H9 (cell line): ENCODE data around the gene TRIL. TPM values are rescaled to one million over a fixed set of nuclear protein-coding genes. Genes with fewer than 3 reads are reported as not detected.

Source experiments
- DNase-seq: peaks from one replicate; pipeline ENCODE4 v3.0.0-alpha.2; 2017
- H2AFZ ChIP-seq: one replicate; pipeline ENCODE4 v1.6.1; 2013; ENCODE audit warnings: mild to moderate bottlenecking, low read length, control low read depth, moderate library complexity
- H2AK5ac ChIP-seq: 2 replicates; pipeline ENCODE4 v1.6.1; 2013; ENCODE audit warnings: low read length, control low read depth, mixed read lengths; ENCODE audit not compliant: insufficient read length
- H2BK120ac ChIP-seq: one replicate; pipeline ENCODE4 v1.6.1; 2013; ENCODE audit warnings: low read depth, mild to moderate bottlenecking, low read length, control low read depth, inconsistent platforms; ENCODE audit not compliant: poor library complexity, severe bottlenecking
- H2BK12ac ChIP-seq: 2 replicates; pipeline ENCODE4 v1.6.1; 2013; ENCODE audit warnings: low read length, control low read depth, mixed read lengths, low read depth; ENCODE audit not compliant: insufficient read length
- H2BK15ac ChIP-seq: 2 replicates; pipeline ENCODE4 v1.6.1; 2013; ENCODE audit warnings: low read depth, low read length, control low read depth
- H2BK20ac ChIP-seq: one replicate; pipeline ENCODE4 v1.6.1; 2013; ENCODE audit warnings: low read depth, mild to moderate bottlenecking, low read length, control low read depth, inconsistent platforms; ENCODE audit not compliant: poor library complexity, severe bottlenecking
- H2BK5ac ChIP-seq: 2 replicates; pipeline ENCODE4 v1.6.1; 2013; ENCODE audit warnings: low read length, control low read depth, mixed read lengths; ENCODE audit not compliant: insufficient read length
- H3K14ac ChIP-seq: 2 replicates; pipeline ENCODE4 v1.6.1; 2013; ENCODE audit warnings: low read length, control low read depth; ENCODE audit not compliant: insufficient read depth
- H3K18ac ChIP-seq: 2 replicates; pipeline ENCODE4 v1.6.1; 2013; ENCODE audit warnings: low read depth, mild to moderate bottlenecking, mixed read lengths, low read length, control low read depth; ENCODE audit not compliant: insufficient read length
- H3K23ac ChIP-seq: 2 replicates; pipeline ENCODE4 v1.6.1; 2013; ENCODE audit warnings: low read length, control low read depth, mixed read lengths, low read depth; ENCODE audit not compliant: insufficient read length
- H3K23me2 ChIP-seq: 2 replicates; pipeline ENCODE4 v1.6.1; 2013; ENCODE audit warnings: low read depth, mild to moderate bottlenecking, mixed read lengths, low read length, control low read depth; ENCODE audit not compliant: insufficient read length, poor library complexity, severe bottlenecking
- H3K27ac ChIP-seq: 2 replicates; pipeline ENCODE4 v1.5.1; 2013; ENCODE audit warnings: low read length, control low read depth, mixed read lengths, low read depth; ENCODE audit not compliant: insufficient read length
- H3K27me3 ChIP-seq: 2 replicates; pipeline ENCODE4 v1.6.1; 2013; ENCODE audit warnings: low read length, control low read depth, inconsistent platforms; ENCODE audit not compliant: insufficient read depth
- H3K4ac ChIP-seq: 2 replicates; pipeline ENCODE4 v1.6.1; 2013; ENCODE audit warnings: low read depth, mild to moderate bottlenecking, control low read depth, inconsistent platforms, low read length, moderate library complexity
- H3K4me1 ChIP-seq: 2 replicates; pipeline ENCODE4 v1.6.1; 2013; ENCODE audit warnings: low read length, control low read depth, inconsistent platforms; ENCODE audit not compliant: insufficient read depth
- H3K4me2 ChIP-seq: 2 replicates; pipeline ENCODE4 v1.6.1; 2013; ENCODE audit warnings: low read length, control low read depth, mixed read lengths; ENCODE audit not compliant: insufficient read length, insufficient read depth
- H3K56ac ChIP-seq: 2 replicates; pipeline ENCODE4 v1.6.1; 2013; ENCODE audit warnings: low read depth, mild to moderate bottlenecking, mixed read lengths, low read length, control low read depth; ENCODE audit not compliant: insufficient read length
- H3K79me1 ChIP-seq: 2 replicates; pipeline ENCODE4 v1.6.1; 2013; ENCODE audit warnings: low read depth, mild to moderate bottlenecking, moderate library complexity, low read length, control low read depth, inconsistent platforms; ENCODE audit not compliant: insufficient read depth, poor library complexity, severe bottlenecking
- H3K79me2 ChIP-seq: 2 replicates; pipeline ENCODE4 v1.6.1; 2013; ENCODE audit warnings: low read length, control low read depth, inconsistent platforms; ENCODE audit not compliant: insufficient read depth
- H3K9ac ChIP-seq: 2 replicates; pipeline ENCODE4 v1.6.1; 2013; ENCODE audit warnings: low read length, control low read depth, mixed read lengths; ENCODE audit not compliant: insufficient read length; ENCODE audit errors: extremely low read depth
- H3K9me3 ChIP-seq: one replicate; pipeline ENCODE4 v1.6.1; 2013; ENCODE audit warnings: low read depth, low read length, inconsistent platforms; ENCODE audit not compliant: control insufficient read depth
- H3T11ph ChIP-seq: one replicate; pipeline ENCODE4 v1.6.1; 2013; ENCODE audit warnings: mild to moderate bottlenecking, low read length, control low read depth, inconsistent platforms
- H4K20me1 ChIP-seq: one replicate; pipeline ENCODE4 v1.6.1; 2013; ENCODE audit not compliant: control insufficient read depth, insufficient read length, insufficient read depth
- H4K5ac ChIP-seq: 2 replicates; pipeline ENCODE4 v1.6.1; 2013; ENCODE audit warnings: low read depth, mild to moderate bottlenecking, mixed read lengths, low read length, control low read depth; ENCODE audit not compliant: insufficient read length
- H4K8ac ChIP-seq: replicated peaks from 2 replicates; pipeline ENCODE4 v1.6.1; 2013; ENCODE audit warnings: low read length, control low read depth, mixed read lengths, low read depth; ENCODE audit not compliant: insufficient read length
- H4K91ac ChIP-seq: 2 replicates; pipeline ENCODE4 v1.6.1; 2013; ENCODE audit warnings: low read depth, mild to moderate bottlenecking, moderate library complexity, mixed read lengths, low read length, control low read depth; ENCODE audit not compliant: insufficient read length
- H3K27ac Mint-ChIP-seq, 3 experiments: 2 replicates in 2 of 3; 3 replicates in 1 of 3; pipeline ENCODE4 v1.8.0; 2020 to 2021; ENCODE audit warnings: mixed read lengths in 3 of 3, mild to moderate bottlenecking in 1 of 3, moderate library complexity in 1 of 3
- H3K27me3 Mint-ChIP-seq: 2 replicates; pipeline ENCODE4 v1.8.0; 2021; ENCODE audit warnings: low read depth, mild to moderate bottlenecking, moderate library complexity, mixed read lengths
- H3K36me3 Mint-ChIP-seq, 3 experiments: 2 replicates in 2 of 3; 3 replicates in 1 of 3; pipeline ENCODE4 v1.8.0; 2020 to 2021; ENCODE audit warnings: low read depth in 3 of 3, mixed read lengths in 3 of 3; ENCODE audit not compliant: insufficient read depth in 1 of 3
- H3K4me1 Mint-ChIP-seq, 2 experiments: 2 replicates each; pipeline ENCODE4 v1.8.0; 2020; ENCODE audit warnings: mixed read lengths in 2 of 2
- H3K4me3 Mint-ChIP-seq, 2 experiments: 2 replicates in 1 of 2; 3 replicates in 1 of 2; pipeline ENCODE4 v1.8.0; 2020 to 2021; ENCODE audit warnings: mild to moderate bottlenecking in 2 of 2, mixed read lengths in 2 of 2, moderate library complexity in 1 of 2
- H3K9me3 Mint-ChIP-seq, 2 experiments: 2 replicates in 1 of 2; 3 replicates in 1 of 2; pipeline ENCODE4 v1.8.0; 2020; ENCODE audit warnings: mild to moderate bottlenecking in 2 of 2, mixed read lengths in 2 of 2, moderate library complexity in 1 of 2
- WGBS: extraction: QIAGEN DNeasy Blood & Tissue Kit; methylation state at CpG from one replicate; pipeline ENCODE4 v1.1.7; 2013; ENCODE audit warnings: missing lambda C conversion rate, low lambda C conversion rate, mixed read lengths; ENCODE audit not compliant: insufficient read length; ENCODE audit errors: extremely low coverage; 5-methylcytosine and 5-hydroxymethylcytosine counted together
- long read RNA-seq: library from polyadenylated mRNA; unstranded; transcript quantifications from one replicate; pipeline ENCODE4 v2.0.0, GENCODE V29; 2020
- total RNA-seq: library from RNA; stranded (reverse); gene quantifications from 2 replicates; pipeline ENCODE4 v1.2.1, GENCODE V29; 2021
- TF ChIP-seq, protein P1 (sequence below): fragments of 200-600 bp; sonication (generic); conservative IDR thresholded peaks from 3 replicates; pipeline ENCODE4 v1.8.0; 2021; ENCODE audit warnings: antibody characterized with exemption, mild to moderate bottlenecking

The TRIL gene, protein sequence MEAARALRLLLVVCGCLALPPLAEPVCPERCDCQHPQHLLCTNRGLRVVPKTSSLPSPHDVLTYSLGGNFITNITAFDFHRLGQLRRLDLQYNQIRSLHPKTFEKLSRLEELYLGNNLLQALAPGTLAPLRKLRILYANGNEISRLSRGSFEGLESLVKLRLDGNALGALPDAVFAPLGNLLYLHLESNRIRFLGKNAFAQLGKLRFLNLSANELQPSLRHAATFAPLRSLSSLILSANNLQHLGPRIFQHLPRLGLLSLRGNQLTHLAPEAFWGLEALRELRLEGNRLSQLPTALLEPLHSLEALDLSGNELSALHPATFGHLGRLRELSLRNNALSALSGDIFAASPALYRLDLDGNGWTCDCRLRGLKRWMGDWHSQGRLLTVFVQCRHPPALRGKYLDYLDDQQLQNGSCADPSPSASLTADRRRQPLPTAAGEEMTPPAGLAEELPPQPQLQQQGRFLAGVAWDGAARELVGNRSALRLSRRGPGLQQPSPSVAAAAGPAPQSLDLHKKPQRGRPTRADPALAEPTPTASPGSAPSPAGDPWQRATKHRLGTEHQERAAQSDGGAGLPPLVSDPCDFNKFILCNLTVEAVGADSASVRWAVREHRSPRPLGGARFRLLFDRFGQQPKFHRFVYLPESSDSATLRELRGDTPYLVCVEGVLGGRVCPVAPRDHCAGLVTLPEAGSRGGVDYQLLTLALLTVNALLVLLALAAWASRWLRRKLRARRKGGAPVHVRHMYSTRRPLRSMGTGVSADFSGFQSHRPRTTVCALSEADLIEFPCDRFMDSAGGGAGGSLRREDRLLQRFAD
- 3.1 and 3.3 TPM in 2 replicates for total RNA-seq
- long read RNA-seq, full-length matches to known transcripts, result 24 of 24 reads
- long read RNA-seq, partial matches to known transcripts, result 0 of 24 reads
- long read RNA-seq, other reads (novel, unspliced or antisense), result 0 of 24 reads

DNA sequence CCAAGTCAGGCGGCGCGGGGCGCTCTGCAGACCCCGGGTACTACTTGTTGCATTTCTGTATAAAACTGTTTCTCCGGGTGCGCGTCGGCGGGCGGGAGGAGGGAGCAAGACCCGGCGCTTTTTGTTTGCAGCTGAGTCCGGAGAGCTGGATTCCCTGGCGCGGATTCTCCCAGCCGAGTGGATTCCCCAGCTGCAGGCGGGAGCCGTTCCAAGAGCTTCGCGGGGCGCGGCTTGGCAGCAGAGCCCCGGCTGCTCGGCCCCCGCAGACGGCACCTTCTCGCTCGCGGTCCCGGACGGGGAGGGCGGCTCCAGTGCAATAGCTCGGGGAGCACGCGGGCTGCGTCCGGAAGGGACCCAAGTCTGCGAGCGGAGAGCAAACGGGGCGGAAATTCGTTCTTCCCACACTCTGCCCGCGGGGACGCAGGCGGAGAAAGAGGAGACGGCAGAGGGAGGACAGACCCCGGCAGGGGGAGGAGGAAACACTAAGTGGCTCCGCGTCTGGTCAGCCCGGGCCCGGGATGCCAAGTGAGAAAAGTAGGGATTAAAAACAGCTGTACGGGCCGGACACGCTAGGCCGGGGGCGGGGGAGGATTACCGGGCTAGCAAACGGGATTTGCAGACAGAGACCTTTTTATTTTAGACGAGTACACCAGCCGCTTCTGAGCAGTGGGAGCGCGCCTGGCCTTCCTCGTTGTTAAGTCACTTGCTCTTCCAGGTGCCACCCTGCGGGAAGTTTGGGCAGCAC, at the start of gene TRIL:
Gene TRIL, minus strand, starts transcription at position 96 of the 745 bp plus-strand sequence. CDS start 284 bp downstream, outside the sequence.
- H3K79me2 ChIP-seq, result no peaks in the 10 kb centered on the region
- no CpG with 5 or more reads among the region's 66 CpGs for WGBS
- no peak within 1 kb of the TSS for H2AK5ac ChIP-seq
- no peak within 1 kb of the TSS for H4K91ac ChIP-seq
- H3K27ac Mint-ChIP-seq, result peak within 1 kb of the TSS in 1 of 3 experiments; percentile 11; a peak in 1 of 7 replicates
- no peak within 1 kb of the TSS for H4K8ac ChIP-seq
- H2BK12ac ChIP-seq, result no peak within 1 kb of the TSS
- H2BK15ac ChIP-seq, result no peak within 1 kb of the TSS
- H3K9ac ChIP-seq, result no peak within 1 kb of the TSS
- H2BK20ac ChIP-seq, result no peak within 1 kb of the TSS
- H3K4me3 Mint-ChIP-seq, result peak within 1 kb of the TSS; percentile 66 to 82
- H3K36me3 Mint-ChIP-seq, result peaks cover 0 to 6% (median 2%) of the 10 kb centered on the region in 3 experiments; a peak in 4 of 7 replicates
- peak within 1 kb of the TSS; percentile 68; the same call in 1 of the 2 replicates for H3K14ac ChIP-seq
- no peak within 1 kb of the TSS for H3K23ac ChIP-seq
- H3K9me3 ChIP-seq, result no peaks in the 10 kb centered on the region
- peaks cover 10% of the 10 kb centered on the region; the same call in 1 of the 2 replicates for H3K4me1 ChIP-seq
- peaks cover 35% of the 10 kb centered on the region for H3K23me2 ChIP-seq
- H3K18ac ChIP-seq, result peak within 1 kb of the TSS; percentile 25
- no peak within 1 kb of the TSS for H4K5ac ChIP-seq
- no peak within 1 kb of the TSS for H3K56ac ChIP-seq
- peaks cover 35 to 39% of the 10 kb centered on the region in 2 experiments for H3K4me1 Mint-ChIP-seq
- peaks cover 63% of the 10 kb centered on the region for H3K27me3 Mint-ChIP-seq
- no peak within 1 kb of the TSS for H2BK5ac ChIP-seq
- TF ChIP-seq, protein P1, sequence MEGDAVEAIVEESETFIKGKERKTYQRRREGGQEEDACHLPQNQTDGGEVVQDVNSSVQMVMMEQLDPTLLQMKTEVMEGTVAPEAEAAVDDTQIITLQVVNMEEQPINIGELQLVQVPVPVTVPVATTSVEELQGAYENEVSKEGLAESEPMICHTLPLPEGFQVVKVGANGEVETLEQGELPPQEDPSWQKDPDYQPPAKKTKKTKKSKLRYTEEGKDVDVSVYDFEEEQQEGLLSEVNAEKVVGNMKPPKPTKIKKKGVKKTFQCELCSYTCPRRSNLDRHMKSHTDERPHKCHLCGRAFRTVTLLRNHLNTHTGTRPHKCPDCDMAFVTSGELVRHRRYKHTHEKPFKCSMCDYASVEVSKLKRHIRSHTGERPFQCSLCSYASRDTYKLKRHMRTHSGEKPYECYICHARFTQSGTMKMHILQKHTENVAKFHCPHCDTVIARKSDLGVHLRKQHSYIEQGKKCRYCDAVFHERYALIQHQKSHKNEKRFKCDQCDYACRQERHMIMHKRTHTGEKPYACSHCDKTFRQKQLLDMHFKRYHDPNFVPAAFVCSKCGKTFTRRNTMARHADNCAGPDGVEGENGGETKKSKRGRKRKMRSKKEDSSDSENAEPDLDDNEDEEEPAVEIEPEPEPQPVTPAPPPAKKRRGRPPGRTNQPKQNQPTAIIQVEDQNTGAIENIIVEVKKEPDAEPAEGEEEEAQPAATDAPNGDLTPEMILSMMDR, result no peak
- H3K4ac ChIP-seq, result no peak within 1 kb of the TSS
- H3K27ac ChIP-seq, result no peak within 1 kb of the TSS
- H4K20me1 ChIP-seq, result no peaks in the 10 kb centered on the region
- H2AFZ ChIP-seq, result no peak within 1 kb of the TSS
- peaks cover 11% of the 10 kb centered on the region; the same call in 1 of the 2 replicates for H3K27me3 ChIP-seq
- H3K4me2 ChIP-seq, result peak within 1 kb of the TSS; percentile 53
- no peaks in the 10 kb centered on the region for H3K79me1 ChIP-seq
- peaks cover 0 to 7% of the 10 kb centered on the region in 2 experiments; a peak in 1 of 5 replicates for H3K9me3 Mint-ChIP-seq
- H3T11ph ChIP-seq, result no peak within 1 kb of the TSS
- no peak within 1 kb of the TSS for H2BK120ac ChIP-seq
- DNase-seq, result peak; percentile 67
